ENCODE measurements around the gene GSTK1. TPM values are rescaled to one million over a fixed set of nuclear protein-coding genes. Genes with fewer than 3 reads are reported as not detected.
A peak's percentile ranks its signal among the peaks of the same experiment; 100 is the strongest.
"Not testable (repeated sequence)": the region's sequence is repeated elsewhere in the genome, so short reads cannot be mapped to it uniquely, and the experiment has no call there.

The GSTK1 gene
- 68.7 TPM for polyA plus RNA-seq (2013, experiment 1 of 2; ENCODE audit: insufficient read length)
- polyA plus RNA-seq (2013, experiment 2 of 2; ENCODE audit: insufficient read length), result 91.7 TPM

DNA sequence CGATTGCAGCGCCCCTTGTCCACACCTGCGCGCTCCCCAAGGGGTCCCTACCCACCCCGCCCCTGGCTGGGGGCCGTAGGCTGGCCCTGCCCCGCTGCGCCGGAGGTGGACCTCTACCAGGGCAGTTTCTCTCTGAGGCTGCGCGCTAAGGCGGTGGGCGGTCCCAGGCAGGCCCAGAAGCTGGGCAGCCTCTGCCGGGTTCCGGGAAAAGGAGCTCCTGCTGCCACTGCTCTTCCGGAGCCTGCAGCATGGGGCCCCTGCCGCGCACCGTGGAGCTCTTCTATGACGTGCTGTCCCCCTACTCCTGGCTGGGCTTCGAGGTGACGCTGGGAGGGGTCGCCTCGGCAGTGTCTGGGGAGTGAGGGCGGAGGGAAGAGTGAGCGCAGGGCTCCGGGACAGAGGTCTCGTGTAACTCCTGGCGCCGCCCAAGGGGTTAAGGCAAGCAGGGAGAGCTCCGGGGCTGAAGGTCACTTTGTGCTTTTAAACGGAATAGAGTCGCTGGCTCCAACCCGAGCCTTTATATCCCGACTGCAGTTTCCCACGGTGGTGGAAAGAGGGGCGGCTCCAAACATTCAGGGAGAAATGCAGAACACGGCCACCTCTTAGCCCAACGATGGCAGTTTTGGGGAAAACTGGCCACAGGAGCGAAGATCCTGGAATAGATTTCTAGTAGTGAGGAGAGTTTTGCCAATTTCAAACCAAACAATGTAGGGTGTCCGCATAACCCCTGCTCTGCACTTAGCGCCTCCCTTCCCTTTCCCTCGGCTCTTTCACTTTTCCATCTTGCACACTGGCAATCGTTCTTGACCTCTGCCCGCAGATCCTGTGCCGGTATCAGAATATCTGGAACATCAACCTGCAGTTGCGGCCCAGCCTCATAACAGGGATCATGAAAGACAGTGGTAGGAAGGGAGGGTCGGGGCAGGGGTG is at the start of gene GSTK1:
Gene GSTK1, plus strand, starts transcription at position 176 of the 930 bp plus-strand sequence. Its CDS starts 73 bp downstream, at position 249.
- peak; percentile 69 for DNase-seq

DNA sequence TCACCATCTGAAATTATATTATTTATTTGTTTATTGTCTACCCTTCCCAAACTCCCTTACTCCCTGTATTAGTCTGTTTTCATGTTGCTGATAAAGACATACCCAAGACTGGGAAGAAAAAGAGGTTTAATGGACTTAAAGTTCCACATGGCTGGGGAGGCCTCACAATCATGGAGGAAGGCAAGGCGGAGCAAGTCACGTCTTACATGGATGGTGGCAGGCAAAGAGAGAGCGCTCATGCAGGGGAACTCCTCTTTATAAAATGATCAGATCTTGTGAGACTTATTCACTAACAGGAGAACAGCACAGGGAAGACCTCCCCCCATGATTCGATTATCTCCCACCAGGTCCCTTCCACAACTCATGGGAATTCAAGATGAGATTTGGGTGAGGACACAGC is 49.8 kb upstream of the GSTK1 start:
- DNase-seq, result not testable (repeated sequence)

DNA sequence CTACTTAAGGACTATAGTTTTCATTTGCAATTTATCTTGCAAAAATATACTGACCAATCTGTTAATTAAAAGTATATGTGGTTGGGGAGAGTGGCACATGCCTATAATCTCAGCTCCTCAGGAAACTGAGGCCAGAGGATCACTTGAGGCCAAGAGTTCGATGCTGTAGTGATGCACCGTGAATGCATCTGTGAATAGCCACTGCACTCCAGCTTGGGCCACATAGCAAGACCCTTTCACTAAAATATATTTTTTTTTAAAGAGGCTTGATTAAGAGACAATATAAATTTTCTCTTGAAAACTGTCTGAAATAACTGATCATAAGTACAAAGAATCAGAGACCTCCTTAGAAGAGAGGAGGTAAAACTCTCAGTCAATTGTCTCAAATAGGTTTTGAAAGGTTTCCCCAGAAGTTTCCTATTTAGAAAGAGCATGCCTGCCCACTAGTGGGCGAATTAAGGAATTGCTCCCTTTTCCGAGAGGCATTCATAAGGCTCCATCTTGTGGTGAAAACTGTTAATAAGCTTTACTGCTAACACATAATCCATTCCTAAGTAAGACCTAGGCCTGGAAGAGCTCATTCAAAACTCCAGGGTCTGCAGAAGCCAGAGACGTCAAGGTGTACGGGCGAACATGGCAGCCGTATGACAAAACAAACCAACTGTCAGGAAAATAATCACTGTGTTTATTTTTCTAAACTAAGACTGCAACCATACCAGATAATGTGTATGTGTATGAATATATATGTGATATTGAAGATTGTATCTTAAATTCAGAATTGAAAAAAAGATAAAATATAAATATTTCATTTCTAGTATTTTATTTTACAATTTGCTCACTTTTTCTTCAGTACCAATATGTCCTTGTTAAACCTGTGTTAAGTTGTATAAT is 48.2 kb upstream of the GSTK1 start:
- peak; percentile 77 for DNase-seq

DNA sequence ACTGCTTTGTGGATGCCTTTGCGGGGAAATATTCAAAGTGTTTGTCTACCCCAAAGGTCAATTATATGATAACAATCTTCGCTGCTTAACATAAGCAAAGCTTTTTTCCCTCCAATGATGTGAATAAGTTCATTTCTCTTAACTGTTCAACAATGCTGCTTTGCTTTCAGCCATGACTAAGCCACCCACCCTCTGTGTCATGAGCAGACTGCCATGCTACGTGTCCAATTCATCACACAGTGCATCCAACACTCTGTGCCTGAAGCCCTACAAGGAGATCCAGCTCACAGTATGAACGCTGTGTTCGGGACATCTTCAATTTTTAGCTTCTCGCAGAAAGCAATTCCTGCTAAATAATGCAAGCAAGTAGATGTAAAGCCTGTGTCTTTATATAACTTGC is 47.1 kb upstream of the GSTK1 start:
- DNase-seq, result peak; percentile 52

DNA sequence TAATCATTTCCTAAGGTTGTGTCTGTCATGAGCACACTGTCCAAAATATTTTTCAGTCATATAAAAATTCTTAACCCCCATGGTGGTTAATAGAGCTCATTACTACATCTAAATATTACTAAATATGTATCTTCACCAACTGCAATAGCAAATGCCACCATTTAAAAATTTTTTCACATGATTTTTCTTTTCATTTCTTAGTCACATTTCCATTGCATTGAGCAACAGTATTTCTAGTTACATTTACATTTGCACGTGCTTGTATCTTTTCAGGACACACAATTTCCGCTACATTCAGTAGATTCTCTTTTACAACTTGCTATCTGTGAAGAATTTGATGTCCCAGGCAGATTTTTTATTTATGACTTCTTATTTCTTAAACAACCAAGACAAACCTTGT is 46.6 kb upstream of the GSTK1 start:
- no peak for DNase-seq

DNA sequence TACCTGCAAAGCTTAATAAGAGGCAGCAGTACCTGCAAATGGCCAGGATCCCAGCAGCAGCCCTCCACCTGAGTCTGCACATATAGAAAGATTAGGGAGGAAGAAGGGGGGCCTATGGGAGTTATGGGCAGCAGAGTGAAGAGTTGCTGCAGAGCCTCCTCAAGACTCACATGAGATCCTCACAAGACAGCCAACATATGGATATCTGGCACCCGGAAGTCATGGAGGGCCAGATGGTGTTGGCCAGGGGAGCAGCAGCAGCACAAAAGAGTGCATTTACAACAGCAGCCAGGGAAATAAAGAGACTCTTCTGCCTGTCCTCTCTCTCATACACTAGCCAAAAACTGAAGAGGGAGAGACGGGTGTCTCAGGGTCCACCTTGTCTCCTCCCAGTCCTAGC is 45.4 kb upstream of the GSTK1 start:
- DNase-seq, result no peak

DNA sequence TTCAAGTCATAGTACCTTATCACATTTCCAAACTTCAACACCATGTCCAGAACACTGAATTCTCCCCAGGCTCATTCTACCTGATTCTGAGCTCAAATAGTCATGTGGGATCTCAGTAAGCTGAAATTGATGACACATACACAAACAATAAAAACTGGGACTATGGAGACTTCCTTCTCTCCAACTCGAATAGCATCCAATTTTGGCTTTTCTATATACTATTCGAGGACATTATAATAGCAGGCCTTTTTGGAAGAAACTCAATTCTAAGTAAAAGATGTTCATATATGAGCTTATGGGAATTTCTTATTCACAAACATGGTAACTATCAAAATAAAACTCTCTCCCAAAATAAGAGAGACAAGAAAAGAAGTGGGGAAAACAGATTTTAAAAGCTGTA is 42.0 kb upstream of the GSTK1 start:
- DNase-seq, result no peak

DNA sequence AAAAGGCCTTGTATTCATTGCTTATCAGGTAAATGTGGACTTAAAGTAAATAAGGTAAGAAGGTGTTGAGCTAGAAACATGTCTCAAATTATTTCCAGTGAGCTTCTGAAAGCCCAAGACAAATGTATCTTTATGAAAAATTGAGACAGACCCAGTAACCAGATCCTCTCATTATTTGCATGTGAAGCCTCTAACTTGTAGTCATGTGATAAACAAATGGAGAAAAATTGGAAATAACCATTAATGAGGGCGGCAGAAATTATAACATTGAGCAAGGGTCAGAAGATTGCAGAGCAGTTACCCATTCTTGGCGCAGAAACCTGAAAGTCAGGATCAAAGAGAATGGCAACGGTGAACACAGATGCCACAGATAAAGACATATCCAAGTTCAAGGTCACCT is 41.5 kb upstream of the GSTK1 start, which contains the start of gene TAS2R40:
Gene TAS2R40, plus strand, starts transcription at position 301 of the 400 bp plus-strand sequence. Its CDS starts 42 bp downstream, at position 343.
- DNase-seq, result no peak

DNA sequence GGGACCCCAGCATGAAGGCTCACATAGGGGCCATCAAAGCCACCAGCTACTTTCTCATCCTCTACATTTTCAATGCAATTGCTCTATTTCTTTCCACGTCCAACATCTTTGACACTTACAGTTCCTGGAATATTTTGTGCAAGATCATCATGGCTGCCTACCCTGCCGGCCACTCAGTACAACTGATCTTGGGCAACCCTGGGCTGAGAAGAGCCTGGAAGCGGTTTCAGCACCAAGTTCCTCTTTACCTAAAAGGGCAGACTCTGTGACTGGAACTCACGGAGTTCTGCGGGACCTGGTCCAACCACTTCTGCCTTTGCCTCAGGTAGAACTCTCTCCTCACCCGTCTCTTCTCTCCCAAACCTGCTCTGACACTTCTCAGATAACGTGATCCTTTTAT is 40.5 kb upstream of the GSTK1 start:
- no peak for DNase-seq

DNA sequence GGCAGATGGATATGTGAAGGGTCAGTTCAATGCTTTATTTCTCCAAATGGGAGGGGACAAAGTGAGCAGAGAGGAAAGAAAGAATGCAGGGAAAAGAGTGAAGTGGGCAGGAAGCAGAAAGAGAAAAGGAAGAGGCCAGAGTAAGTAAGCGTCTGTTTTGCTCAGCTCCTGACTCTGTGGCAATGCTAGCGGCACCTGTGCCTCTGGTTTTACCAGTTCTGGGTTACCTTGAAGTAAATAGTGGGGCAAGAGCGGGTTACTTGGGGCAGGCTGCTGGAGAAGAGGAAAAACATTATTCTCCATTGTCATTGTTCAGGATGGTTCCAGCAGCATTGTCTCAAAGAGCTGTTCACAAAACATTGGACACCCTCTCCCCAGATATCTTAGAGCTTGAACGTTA is 39.5 kb upstream of the GSTK1 start:
- no peak for DNase-seq

DNA sequence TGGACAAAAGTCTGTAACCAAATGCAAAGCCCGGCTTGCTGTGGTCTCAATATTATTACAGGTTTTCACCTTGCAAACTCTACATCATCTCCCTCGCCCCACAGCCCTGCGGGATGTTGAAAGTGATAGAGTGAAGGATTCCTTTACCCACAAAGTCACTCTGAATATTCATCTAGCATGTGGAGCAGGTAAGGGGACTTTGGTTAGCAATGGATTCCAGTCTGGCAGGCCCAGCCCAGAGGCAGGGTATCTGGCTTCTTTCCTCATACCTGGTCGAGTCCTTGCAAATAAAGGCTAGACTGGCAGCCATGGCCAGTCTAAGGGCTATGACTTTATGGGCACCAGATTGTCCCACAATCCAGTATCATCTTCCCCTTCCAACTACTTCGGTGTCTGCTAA is 38.2 kb upstream of the GSTK1 start:
- no peak for DNase-seq

DNA sequence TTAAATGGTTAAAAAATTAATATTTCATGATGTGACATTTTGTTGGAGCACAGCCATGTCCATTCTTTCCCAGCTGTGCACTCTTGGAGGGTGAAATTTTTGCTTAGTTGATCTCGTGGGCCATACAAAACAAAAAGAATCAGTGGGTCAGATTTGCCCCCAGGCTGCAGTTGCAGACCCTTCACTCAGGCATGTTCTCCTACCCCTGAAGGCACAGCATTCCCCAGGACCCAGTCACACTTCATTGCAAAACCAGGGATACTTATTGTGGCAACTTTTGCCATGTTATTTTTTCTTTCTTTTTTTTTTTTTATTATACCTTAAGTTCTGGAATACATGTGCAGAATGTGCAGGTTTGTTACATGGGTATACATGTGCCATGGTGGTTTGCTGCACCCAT is 35.4 kb upstream of the GSTK1 start:
- DNase-seq, result peak; percentile 42

DNA sequence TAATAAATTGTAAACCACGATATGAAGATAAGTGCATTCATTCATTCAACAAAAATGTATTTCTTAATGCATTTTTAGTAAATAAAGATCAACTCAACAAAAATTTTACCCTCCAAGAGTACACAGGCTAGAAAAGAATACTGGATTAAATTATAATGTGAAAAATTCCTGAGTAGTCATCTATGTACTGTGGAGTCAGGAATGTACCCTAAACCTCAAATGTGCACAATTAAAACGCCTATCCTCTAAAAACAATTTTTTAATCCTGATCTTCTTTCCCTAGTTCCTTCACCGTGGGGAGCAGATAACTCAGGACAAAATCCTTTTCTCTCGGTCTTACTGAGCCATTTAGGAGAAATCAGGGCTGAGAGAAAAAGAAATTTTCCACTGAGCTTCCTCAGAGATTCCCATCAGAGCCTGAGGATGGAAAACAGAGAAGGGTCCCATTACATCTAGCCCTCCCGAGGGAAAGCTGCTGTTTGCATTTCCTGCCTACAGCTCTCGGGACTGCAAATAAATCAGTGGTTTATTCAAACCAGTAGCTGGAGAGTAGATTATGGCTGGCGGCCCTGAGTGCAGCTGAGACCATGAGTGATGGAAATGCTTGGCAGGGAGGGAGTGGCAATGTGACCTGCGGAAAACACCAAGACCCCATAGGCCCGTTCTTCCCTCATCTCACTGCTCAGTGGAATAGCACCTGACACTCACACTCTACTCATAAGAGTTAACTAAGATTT is 34.0 kb upstream of the GSTK1 start:
- DNase-seq, result peak; percentile 44

DNA sequence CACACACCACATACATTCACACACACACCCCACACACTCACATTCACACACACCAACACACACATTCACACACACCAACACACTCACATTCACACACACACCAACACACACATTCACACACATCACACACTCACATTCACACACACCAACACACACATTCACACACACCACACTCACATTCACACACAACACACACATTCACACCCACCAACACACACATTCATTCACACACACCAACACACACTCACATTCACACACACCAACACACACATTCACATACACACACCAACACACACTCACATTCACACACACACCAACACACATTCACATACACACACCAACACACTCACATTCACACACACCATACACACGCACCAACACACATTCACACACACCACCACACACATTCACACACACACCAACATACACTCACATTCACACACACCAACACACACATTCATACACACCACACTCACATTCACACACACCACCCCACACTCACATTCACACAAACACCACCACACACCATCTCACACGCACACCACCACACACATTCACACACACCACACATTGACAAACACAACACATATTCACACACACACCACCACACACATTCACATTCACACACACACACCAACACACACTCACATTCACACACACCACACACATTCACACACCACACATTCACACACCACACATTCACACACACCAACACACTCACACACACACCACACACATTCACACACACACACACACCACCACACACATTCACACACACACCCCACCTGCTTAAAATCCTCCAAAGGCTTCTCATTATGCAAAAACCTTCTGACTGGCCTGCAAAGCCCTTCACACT is 32.4 kb upstream of the GSTK1 start:
- DNase-seq, result no peak

DNA sequence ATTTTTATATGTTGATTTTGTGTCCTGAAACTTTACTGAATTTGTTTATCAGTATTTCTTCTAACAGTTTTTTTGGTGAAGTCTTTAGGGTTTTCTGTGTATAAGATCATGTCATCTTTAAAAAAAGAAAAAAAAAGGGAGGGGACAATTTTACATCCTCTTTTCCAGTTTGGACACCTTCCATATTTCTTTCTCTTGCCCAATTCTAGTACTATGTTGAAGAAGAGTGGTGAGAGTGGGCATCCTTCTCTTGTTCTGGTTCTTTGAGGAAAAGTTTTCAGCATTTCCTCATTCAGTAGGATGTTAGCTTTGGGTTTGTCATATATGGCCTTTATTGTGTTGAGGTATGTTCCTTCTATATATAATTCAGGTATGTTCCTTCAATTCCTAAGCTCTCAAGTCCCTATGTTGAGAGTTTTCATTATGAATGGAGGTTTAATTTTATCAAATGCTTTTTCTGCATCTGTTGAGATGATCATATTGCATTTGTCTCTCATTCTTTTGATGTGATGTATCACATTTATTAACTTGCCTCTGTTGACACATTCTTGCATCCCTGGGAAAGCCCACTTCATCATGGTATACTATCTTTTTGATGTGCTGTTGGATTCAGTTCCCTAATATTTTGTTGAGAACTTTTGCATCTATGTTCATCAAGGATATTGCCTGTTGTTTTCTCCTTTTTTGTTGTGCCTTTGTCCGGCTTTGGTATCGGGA is 29.3 kb upstream of the GSTK1 start:
- no peak for DNase-seq

DNA sequence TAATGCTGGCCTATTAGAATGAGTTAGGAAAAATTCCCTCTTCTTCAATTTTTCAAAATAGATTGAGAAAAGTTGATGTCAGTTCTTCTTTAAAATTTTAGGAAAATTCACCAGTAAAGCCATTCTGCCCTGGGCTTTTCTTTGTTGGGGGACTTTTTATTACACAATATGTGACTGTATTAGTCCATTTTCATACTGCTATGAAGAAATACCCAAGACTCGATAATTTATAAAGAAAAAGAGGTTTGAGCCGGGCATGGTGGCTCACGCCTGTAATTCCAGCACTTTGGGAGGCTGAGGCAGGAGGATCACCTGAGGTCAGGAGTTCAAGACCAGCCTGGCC is 28.7 kb upstream of the GSTK1 start:
- DNase-seq, result no peak

DNA sequence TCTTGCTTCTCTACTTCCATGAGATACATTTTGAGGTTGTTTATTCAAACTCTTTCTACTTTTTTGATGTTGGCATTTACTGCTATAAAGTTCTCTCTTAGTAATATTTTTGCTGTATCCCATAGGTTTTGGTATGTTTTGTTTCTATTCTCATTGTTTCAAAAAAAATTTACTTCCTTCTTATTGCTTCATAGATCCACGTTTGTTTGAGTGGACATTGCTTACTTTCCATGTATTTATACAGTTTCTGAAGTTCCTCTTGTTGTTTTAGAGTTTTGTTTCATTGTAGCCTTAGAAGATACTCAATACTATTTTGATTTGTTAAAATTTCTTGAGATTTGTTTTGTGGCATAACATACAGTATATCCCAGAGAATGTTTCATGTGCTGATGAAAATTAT is 27.7 kb upstream of the GSTK1 start:
- DNase-seq, result no peak

DNA sequence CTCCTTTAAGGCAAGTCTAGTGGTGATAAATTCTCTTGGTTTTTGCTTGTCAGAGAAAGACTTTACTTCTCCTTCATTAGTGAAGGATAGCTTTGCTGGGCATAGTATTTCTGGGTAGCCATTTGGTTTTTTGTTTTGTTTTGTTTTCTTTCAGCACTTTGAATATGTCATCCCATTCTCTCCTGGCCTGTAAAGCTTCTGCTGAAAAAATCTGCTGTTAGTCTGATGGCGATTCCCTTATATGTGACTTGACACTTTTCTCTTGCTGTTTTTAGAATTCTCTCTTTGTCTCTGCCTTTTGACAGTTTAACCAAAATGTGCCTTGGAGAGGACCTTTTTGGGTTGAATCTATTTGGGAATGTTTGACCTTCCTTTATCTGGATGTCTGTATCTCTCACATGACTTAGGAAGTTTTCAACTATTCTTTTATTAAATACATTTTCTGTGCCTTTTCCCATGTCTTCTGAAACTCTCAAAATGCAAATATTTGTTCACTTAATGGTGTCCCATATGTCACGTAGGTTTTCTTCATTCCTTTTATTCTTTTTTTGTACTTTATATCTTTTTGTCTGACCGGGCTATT is 26.7 kb upstream of the GSTK1 start:
- DNase-seq, result no peak

DNA sequence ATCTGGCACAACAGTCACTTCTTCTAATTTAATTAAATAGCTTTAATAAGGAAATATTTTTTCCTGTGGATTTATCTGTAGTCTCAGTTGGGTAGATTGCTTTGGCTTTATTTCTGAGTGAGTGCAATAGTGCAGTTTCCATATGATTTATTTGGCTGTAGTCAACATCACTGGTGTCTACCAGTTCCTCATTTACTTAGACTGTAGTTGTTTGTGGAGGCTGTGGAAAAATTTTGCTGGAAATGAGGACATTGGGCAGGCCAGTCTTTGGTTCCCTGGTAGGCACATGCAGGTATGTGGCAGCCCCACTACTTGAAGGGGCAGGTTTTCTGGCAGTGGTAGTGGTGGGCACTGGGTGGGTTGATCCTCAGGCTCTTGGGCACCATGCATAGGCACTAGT is 25.9 kb upstream of the GSTK1 start:
- DNase-seq, result no peak

DNA sequence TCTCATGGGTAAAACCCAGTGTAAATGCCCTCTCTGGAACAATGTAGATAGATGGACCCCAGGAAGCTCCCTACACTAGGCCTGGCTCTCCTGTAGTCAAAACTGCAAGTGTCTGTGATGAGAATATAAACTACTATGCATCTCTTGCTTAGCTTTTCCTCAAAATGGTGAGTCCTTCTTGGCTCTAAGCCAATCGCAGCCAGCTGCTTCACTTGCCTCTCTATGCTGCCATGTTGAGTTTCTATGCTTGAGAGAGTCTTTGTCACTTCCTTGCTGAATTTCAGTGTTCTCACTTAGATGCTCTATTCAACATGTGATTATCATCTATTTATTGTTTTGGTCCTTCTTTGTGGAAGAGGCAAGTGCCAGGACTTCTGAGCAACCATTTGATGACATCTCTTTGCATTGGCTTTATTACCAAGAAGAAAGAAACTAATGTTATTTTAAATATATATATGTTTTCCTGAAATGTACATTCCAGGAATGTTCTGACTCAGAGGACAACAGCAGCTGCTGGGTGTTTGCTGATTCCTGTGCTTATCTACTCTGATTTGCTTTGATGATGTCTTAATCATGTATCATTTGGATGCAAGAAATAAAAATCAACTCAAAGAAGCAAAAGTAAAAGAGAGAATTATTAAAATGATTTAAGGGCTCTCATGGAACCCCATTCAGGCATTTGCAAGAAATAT is 24.8 kb upstream of the GSTK1 start:
- DNase-seq, result peak; percentile 52

All from fibroblast of skin of back (primary cell).